ENCODE measurements around the gene MCRIP2.

MCRIP2 gene

DNA sequence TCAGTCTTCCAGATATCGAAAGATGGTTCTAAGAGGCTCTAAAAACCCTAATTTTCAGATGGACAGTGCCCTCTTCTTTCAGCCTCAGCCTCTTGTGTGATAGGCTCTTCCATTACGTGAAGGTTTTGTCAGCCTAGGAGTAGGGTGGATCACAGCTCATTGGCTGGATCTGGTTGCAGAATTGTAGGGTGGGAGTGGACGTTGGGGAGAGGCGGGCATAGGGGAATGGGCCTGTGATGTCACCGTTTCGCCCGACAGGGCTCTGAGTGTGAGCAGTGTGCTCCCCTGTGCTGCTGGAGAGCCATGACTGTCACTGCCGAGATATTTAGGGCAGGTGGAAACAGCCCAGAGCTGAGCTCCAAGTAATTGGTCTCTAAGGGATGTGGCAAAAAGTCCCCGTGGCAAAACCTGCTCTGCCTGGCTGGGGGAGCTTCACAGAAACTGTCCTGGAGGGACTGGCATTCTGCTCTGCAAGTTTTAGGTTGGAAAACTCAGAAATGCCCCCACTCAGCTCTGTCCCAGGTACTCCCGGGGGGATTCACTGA, 17.0 kb upstream of the MCRIP2 start:
- Histone ChIP-seq H3K4me2 (ENCODE audit: low read length) (no peak overlapping the region), H3K27ac (ENCODE audit: low read depth, low read length) (no peak overlapping the region), H3K4me1 (ENCODE audit: control insufficient read depth, low read length) (no peaks in the 10 kb centered on the region), H3K9me2 (replicated peaks; ENCODE audit: control insufficient read depth, low read length) (no peaks in the 10 kb centered on the region), H3K27me3 (ENCODE audit: control insufficient read depth, low read length) (no peaks in the 10 kb centered on the region), H3K9me3 (ENCODE audit: control insufficient read depth, insufficient read depth, low read length) (no peaks in the 10 kb centered on the region), H4K20me1 (ENCODE audit: control insufficient read depth, insufficient read depth, low read depth, low read length) (no peaks in the 10 kb centered on the region), H3K4me3 (ENCODE audit: low read length) (no peak overlapping the region), H3F3A (ENCODE audit: control insufficient read depth, insufficient read depth) (no peaks in the 10 kb centered on the region), H3K36me3 (ENCODE audit: control insufficient read depth, low read length) (no peaks in the 10 kb centered on the region), H3K79me2 (ENCODE audit: control insufficient read depth, low read length) (no peaks in the 10 kb centered on the region)
- TF ChIP-seq, protein P1, sequence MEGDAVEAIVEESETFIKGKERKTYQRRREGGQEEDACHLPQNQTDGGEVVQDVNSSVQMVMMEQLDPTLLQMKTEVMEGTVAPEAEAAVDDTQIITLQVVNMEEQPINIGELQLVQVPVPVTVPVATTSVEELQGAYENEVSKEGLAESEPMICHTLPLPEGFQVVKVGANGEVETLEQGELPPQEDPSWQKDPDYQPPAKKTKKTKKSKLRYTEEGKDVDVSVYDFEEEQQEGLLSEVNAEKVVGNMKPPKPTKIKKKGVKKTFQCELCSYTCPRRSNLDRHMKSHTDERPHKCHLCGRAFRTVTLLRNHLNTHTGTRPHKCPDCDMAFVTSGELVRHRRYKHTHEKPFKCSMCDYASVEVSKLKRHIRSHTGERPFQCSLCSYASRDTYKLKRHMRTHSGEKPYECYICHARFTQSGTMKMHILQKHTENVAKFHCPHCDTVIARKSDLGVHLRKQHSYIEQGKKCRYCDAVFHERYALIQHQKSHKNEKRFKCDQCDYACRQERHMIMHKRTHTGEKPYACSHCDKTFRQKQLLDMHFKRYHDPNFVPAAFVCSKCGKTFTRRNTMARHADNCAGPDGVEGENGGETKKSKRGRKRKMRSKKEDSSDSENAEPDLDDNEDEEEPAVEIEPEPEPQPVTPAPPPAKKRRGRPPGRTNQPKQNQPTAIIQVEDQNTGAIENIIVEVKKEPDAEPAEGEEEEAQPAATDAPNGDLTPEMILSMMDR (IDR thresholded peaks at IDR 0.05; ENCODE audit: low read depth, low read length, poor library complexity, severe bottlenecking): no peak
- no peak for TF ChIP-seq EZH2phosphoT487 (IDR thresholded peaks at IDR 0.05; ENCODE audit: borderline replicate concordance, low read length)

DNA sequence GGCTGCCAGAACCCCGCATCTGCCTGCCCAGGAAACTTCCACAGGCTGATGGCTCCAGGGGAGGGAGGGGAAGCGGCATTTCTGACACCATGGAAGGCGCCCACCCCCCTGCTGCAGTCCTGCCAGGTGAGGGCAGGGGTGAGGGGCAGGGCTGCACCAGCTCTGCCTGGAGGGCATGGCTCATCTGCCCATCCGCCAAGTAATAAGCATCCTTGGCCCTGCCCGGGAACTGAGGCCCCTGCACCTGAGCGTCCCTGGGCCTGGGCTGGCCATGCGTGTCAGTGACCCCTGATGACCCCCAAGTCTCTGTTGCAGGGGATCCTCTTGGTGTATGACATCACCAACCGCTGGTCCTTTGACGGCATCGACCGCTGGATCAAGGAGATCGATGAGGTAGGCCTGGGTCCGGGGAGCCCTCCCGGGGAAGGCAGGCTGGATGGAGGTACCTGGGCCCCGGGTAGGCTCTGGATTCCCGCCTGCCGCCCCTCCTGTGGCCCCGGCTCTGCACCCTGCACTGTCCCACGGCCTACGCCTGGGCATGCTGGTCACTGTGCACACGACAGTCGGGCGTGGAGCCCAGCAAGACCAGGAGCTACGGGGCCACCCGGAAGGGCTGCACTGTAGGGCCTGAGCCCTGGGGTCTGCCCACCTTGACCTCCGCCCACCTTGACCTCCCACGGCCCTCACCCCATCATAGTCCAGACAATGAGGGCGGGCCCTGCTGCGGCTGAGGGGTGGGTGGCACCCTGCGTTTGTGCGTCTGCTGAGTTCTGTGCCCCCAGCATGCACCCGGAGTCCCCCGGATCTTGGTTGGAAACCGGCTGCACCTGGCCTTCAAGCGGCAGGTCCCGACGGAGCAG, 16.3 kb upstream of the MCRIP2 start:
- Histone ChIP-seq H3K9me3 (ENCODE audit: control insufficient read depth, insufficient read depth, low read length) (no peaks in the 10 kb centered on the region), H3K79me2 (ENCODE audit: control insufficient read depth, low read length) (no peaks in the 10 kb centered on the region), H3K27ac (ENCODE audit: low read depth, low read length) (no peak overlapping the region), H3K4me1 (ENCODE audit: control insufficient read depth, low read length) (no peaks in the 10 kb centered on the region), H3K4me3 (ENCODE audit: low read length) (no peak overlapping the region), H3K36me3 (ENCODE audit: control insufficient read depth, low read length) (no peaks in the 10 kb centered on the region), H3K9me2 (replicated peaks; ENCODE audit: control insufficient read depth, low read length) (no peaks in the 10 kb centered on the region), H4K20me1 (ENCODE audit: control insufficient read depth, insufficient read depth, low read depth, low read length) (no peaks in the 10 kb centered on the region), H3K4me2 (ENCODE audit: low read length) (no peak overlapping the region), H3F3A (ENCODE audit: control insufficient read depth, insufficient read depth) (no peaks in the 10 kb centered on the region), H3K27me3 (ENCODE audit: control insufficient read depth, low read length) (no peaks in the 10 kb centered on the region)
- TF ChIP-seq EZH2phosphoT487 (IDR thresholded peaks at IDR 0.05; ENCODE audit: borderline replicate concordance, low read length): no peak
- TF ChIP-seq, protein P1 (IDR thresholded peaks at IDR 0.05; ENCODE audit: low read depth, low read length, poor library complexity, severe bottlenecking): no peak

DNA sequence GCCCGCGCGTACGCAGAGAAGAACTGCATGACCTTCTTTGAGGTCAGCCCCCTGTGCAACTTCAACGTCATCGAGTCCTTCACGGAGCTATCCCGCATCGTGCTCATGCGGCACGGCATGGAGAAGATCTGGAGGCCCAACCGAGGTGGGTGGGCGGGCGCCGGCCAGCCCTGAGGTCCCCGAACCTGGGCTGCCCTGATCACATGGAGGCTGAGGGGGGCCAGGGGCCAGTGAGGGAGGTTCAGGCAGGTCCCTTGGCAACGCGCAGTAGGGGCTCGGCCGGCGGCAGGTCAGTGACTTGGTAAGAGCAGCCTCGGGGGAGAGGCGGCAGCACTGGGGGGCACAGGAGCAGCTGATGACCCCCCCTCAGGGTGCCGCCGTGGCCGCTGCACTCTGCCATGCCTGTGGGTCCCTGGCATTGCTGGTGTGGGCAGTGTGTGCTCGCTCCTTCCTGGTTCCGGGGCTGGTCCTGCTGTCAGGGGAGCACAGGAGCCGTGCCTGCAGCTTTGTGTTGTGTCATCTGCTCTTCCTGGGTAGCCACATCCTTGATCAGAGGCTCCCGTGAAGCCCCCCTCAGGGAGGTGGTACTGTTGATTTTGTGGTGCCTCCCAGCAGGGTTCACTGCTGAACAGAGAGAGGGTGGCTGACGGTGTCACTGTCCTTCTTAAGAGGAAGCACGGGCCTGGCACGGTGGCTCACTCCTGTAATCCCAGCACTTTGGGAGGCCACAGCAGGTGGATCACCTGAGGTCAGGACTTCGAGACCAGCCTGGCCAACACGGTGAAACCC, 15.5 kb upstream of the MCRIP2 start:
- Histone ChIP-seq H3K4me1 (ENCODE audit: control insufficient read depth, low read length) (no peaks in the 10 kb centered on the region), H3F3A (ENCODE audit: control insufficient read depth, insufficient read depth) (no peaks in the 10 kb centered on the region), H3K9me3 (ENCODE audit: control insufficient read depth, insufficient read depth, low read length) (no peaks in the 10 kb centered on the region), H3K27ac (ENCODE audit: low read depth, low read length) (no peak overlapping the region), H3K36me3 (ENCODE audit: control insufficient read depth, low read length) (no peaks in the 10 kb centered on the region), H3K79me2 (ENCODE audit: control insufficient read depth, low read length) (no peaks in the 10 kb centered on the region), H3K27me3 (ENCODE audit: control insufficient read depth, low read length) (no peaks in the 10 kb centered on the region), H3K4me3 (ENCODE audit: low read length) (no peak overlapping the region), H3K9me2 (replicated peaks; ENCODE audit: control insufficient read depth, low read length) (no peaks in the 10 kb centered on the region), H4K20me1 (ENCODE audit: control insufficient read depth, insufficient read depth, low read depth, low read length) (no peaks in the 10 kb centered on the region), H3K4me2 (ENCODE audit: low read length) (no peak overlapping the region)
- TF ChIP-seq EZH2phosphoT487 (IDR thresholded peaks at IDR 0.05; ENCODE audit: borderline replicate concordance, low read length): no peak
- TF ChIP-seq, protein P1 (IDR thresholded peaks at IDR 0.05; ENCODE audit: low read depth, low read length, poor library complexity, severe bottlenecking): no peak
